KG1 (cell line): ENCODE measurements around the gene CARD14.
"Not testable (repeated sequence)": the region's sequence is repeated elsewhere in the genome, so short reads cannot be mapped to it uniquely, and the experiment has no call there.

ENCODE experiments used
- DNase-seq: peaks from one replicate; lab custom pipeline; 2025; lab: John Stamatoyannopoulos, UW

CARD14 gene

DNA sequence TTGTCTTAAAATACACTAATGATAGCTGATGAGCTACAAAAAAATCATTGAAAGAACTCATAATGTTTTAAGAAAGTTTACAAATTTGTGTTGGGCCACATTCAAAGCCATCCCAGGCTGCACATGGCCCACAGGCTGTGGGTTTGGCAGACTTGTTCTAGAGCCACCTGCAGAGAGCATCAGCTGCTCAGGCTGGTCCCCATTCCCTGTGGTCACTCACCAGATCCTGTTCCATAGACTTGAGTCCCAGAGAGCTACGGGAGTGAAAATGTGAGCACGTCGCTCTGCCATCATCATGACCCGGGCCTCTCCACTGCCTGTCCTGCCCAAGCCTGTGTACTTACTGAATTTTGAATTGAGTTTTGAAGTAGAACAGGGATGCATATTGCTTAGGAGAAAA lies 57.3 kb downstream of the CARD14 start:
- no peak for DNase-seq

DNA sequence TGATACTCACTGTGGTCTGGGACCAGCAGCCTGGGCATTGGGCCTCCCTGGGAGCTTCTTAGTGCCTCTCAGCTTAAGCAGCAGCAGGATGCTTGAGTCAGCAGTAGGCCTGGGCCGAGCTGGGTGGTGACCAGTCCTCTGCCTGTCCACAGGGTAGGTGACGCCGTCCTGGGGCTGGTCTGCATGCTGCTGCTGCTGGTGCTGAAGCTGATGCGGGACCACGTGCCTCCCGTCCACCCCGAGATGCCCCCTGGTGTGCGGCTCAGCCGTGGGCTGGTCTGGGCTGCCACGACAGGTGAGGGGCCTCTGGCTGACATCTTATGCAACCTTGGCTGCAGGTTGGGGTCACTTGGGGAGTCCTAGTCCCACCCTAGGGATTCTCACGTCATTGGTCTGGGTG lies 57.8 kb downstream of the CARD14 start:
- DNase-seq = no peak

DNA sequence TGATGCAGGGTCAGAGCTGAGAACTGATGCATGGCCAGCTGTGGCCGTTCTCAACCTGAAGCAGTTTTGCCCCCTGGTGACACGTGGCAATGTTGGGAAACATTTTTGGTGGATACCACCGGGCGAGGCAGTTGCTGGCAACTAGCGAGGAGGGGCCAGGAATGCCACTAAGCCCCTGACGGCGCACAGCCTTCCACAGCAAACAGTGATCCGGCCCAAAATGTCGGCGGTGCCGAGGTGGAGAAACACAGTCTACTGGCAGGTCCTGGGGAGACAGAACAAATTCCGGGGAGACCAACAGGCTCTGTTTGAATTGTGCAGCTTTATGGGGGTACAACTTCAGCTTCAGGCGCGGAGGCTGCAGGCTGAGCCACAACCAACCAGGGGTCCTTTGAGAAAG lies 58.6 kb downstream of the CARD14 start:
- no peak for DNase-seq

DNA sequence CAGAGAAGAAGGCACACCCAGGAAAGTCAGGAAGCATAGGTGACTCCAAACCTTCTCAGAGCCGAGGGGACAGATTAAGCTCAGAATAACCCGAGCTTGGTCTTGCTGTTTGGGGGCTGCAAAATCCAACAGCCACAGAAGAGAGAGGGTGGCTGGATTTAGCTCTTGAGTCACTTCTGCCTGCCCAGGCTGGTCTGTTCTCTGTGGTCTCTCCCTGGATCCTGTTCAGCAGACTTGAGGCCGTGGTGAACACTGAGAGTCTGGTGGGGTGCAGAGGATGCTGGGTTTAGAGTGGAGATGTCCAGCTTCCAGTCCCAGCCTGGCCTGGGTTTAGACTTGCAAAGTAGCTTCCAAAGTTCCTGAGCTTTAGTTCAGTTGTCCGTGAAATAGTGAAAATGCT lies 59.2 kb downstream of the CARD14 start:
- DNase-seq = no peak

DNA sequence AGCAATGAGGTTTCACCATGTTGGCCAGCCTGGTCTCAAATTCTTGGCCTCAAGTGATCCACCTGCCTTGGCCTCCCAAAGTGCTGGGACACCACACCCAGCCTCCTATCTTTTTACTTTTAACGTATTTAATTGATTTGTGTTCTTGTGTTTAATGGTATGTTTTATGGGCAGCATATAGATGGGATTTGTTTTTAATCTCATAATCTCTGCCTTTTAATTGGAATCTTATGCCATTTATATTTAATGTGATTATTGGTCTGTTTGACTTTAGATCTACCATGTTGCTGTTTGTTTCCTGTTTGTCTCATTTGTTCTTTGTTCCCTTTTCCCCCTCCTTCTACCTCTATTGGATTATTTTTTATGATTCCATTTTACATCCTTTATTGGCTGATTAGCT lies 62.6 kb downstream of the CARD14 start:
- no peak for DNase-seq

DNA sequence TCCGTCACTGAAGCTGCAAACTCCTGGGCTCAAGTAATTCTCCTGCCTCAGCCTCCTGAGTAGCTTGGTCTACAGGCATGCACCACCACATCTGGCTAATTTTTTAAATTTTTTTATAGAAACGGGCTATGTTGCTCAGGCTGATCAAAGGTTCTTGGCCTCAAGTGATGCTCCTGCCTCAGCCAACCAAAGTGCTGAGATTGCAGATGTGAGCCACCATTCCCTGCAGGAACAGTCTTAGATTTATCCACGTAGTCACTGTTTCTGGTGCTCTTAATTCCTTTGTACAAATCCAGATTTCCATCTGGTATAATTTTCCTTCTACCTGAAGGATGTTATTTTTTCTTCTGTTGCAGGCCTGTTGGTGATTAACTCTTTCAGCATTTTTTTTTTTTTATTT lies 63.4 kb downstream of the CARD14 start:
- DNase-seq = no peak

DNA sequence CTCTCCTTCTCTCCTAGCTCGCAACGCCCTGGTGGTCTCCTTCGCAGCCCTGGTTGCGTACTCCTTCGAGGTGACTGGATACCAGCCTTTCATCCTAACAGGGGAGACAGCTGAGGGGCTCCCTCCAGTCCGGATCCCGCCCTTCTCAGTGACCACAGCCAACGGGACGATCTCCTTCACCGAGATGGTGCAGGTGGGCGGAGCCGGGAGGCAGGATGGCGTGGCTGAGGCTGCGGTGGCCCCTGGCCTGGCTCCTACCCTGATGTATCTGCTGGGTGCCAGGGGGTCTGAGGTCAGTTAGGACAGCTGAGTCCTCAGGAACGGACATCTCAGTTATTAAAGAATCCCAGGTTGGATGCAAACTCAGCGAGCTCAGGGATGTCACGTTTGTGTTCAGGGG lies 67.1 kb downstream of the CARD14 start:
- DNase-seq = no peak

DNA sequence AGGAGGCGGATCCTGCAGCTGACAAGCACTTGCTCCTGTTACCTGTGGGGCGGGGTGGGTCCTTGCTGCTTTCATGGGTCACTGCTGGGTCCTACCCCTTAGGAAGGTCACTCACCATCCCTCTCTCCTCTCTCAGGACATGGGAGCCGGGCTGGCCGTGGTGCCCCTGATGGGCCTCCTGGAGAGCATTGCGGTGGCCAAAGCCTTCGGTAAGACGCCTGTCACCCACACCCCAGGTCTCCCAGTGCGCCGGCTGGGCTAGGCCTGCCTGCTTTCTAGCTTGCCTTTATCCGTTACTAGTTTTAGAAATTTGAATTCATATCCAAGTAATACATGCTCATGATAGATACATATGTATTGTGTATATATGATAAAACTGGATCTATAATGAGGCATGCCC lies 67.6 kb downstream of the CARD14 start:
- no peak for DNase-seq

DNA sequence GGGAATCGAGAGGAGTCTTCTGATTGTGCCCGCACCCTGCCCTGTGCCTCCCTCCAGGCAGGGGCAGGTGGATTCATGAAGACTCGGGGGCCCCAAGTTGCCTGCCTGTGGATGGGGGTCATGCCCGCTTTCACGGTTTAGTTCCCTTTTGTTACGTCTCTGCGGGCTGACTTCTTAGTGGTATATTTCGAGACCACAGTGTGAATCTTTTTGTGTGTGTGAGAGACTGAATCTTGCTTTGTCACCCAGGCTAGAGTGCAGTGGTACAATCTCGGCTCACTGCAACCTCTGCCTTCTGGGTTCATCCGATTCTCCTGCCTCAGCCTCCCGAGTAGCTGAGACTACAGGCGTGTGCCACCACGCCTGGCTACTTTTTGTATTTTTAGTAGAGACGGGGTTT lies 72.7 kb downstream of the CARD14 start:
- DNase-seq = no peak

DNA sequence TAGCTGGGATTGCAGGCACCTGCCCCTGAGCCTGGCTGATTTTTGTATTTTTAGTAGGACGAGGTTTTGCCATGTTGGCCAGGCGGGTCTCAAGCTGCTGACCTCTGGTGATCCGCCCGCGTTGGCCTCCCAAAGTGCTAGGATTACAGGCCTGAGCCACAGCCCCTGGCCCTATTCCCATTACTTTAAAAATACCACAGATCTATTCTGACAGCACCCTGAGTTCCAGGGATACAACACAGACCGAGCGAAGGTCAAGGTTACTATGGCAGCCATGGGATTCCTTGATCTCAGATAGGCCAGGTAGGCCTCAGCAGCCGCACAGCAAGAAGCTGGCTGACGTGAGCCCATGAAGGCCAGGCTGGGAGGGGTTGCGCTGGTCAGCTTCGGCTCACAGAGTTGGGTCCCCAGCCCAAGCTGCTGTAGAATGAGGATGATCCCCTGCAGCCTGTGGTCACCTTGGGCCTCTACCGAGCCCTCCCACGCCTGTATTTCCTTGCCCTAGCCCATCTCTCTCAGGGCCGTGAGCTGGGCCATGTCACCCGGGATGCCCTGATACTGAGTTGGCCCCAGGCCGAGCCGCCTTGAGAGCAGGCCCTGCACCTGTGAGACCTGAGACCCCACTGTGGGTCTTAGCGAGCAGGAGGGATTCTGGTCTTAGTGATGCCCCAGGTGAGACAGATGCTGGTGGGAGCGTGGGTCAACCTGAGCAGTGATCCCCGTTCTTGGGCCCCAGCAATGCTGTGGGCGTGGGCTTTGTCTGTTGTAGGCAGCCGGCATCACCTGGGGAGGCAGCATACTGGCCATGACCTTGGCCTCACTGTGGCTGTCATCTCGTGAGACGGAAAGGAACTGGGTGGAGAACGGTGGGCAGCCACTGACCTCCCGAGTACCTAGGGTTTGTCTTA lies 74.0 kb downstream of the CARD14 start:
- DNase-seq = no peak

DNA sequence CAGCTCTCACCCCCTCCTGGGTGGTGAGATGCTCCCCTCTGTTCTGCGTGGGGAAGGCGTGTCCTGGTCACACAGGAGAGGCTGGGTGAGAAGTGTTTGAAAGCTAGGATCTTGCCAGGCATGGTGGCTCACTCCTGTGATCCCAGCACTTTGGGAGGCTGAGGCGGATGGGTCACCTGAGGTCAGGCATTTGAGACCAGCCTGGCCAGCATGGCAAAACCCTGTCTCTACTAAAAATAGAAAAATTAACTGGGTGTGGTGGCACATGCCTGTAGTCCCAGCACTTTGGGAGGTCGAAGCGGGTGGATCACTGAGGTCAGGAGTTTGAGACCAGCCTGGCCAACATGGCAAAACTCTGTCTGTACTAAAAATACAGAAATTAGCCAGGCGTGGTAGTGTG lies 74.6 kb downstream of the CARD14 start:
- not testable (repeated sequence) for DNase-seq

DNA sequence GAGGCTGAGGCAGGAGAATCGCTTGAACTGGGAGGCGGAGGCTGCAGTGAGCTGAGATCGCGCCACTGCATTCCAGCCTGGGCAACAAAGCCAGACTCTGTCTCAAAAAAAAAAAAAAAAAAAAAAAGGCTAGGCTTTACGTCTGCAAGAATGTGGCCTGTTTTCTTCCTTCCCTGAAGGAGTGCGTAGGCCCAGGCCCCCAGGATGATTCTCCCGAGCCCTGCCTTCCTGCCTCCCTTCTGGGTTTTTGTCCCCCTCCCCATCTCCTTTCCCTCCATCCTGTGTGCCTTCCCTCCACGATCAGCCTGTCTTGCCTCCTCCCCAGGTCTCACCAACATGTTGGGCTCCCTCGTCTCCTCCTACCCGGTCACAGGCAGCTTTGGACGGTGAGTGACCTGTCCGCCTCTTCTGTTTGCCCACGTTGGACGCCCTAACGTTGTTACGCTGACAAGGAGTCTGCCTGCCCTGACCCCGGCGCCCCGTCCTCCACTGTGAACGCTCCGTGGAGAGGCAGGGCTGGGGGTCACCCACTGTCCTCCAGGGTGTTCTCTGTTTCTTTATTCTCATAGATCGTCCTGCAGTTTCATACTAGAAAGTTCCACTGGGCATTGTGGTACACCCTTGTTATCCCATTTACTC lies 75.2 kb downstream of the CARD14 start:
- DNase-seq = no peak

DNA sequence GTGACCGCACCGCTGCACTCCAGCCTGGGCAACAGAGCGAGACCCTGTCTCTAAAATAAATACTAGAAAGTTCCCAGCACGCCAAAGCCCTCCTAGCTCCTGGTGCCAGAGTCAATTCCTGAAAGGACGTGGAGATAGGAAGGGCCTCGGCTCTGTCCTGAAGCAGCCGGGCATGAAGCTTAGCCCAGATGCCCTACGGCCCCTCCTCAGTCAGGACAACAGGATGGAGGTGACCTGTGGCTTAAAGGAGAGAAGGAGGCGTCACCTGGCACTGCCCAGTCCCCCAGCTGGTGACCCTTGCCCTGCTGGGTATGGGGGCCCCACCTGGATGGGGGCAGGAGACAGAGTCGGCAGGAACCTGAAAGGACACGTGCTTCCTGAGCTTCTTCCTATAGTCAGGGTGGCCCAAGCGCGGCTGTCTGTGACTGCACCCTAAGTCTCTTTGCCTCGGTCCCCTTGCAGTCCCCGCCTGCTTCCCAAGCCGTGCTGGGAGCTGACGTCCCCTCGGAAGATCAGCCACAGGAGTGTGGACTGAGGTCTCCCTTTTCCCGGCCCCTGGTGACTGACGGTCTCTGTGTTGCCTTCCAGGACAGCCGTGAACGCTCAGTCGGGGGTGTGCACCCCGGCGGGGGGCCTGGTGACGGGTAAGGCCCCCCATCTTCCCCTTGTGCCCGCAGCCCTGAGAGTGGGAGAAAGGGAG lies 75.9 kb downstream of the CARD14 start:
- no peak for DNase-seq

DNA sequence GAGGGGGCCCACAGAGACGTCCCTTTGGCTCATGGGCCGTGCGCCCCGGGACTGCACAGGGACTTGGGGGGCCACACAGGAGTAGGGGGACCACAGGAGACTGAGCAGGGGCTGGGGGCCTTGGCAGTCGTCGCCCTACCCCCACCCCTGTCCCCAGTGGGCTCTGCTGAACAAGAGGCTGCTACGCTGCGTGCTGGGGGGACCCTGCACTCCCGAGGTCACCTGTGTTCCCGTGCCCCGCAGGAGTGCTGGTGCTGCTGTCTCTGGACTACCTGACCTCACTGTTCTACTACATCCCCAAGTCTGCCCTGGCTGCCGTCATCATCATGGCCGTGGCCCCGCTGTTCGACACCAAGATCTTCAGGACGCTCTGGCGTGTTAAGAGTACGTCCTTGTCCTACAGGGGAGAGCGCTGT lies 76.4 kb downstream of the CARD14 start:
- no peak for DNase-seq

DNA sequence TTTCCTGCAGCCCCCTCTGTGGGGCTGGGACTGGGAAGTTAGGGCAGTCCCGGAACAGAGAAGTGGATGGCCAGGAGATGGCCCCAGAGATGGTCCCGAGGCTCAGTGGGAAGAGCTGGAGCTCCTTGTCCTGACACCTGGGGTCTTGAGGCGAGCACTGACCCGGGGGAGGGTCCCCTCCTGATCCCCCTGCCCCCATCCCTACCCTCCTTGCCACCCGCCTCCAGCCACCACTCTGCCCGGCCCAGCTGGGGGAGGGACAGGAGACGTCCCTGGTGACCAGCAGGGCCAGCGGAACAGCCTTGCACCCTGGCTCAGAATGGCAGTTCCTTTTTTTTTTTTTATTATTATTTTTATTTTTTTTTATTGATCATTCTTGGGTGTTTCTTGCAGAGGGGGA lies 76.9 kb downstream of the CARD14 start:
- no peak for DNase-seq

DNA sequence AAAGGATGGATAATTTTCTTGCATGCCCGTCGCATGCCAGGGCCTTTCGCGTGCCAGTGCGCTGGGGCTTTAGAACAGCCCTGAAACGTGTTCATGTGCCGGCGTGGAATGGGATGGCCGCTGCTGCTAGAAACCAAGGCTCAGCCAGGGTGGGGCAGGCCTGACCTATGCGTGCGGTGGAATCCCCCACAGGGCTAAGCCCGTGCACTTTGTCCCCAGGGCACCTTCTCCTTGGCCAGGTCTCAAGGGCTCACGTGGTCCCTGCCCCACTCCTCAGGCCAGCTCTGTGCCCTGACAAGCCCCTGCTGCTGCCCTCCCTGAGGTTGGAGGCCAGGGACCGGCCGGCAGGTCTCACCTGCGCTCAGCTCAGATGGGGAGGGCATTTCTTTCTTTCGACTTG lies 77.7 kb downstream of the CARD14 start:
- DNase-seq = no peak

DNA sequence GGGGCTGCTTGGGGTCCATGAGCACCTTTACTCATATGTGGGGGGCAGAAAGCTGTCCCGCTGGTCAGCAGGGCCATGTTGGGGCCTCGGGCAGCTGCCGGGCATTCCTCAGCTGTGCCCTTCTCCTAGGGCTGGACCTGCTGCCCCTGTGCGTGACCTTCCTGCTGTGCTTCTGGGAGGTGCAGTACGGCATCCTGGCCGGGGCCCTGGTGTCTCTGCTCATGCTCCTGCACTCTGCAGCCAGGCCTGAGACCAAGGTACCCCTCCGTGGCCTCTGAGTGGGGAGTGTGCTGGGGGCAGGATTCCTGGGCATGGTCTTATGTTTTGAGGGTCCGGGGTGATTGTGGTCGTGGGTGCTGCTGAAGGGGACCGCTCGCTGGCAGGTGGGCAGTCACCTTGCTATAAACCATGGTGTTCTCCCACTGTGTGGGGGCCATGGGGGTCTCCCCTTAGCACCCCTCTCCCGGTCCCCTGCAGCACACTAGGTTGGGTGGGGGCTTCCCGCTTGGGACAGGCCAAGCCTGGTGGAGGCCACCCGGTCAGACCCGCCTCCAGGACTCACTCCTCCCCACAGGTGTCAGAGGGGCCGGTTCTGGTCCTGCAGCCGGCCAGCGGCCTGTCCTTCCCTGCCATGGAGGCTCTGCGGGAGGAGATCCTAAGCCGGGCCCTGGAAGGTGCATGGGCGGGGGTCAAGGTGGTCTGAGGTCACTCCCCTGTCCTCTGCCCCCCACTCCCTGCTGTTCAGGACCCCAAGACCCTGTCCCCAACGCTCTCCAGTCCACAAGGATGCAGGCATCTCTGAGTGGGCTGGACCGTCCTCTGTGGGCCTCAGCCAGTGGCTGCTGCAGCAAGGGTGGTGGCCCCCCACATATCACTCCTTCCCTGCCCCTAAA lies 78.4 kb downstream of the CARD14 start:
- DNase-seq = no peak

DNA sequence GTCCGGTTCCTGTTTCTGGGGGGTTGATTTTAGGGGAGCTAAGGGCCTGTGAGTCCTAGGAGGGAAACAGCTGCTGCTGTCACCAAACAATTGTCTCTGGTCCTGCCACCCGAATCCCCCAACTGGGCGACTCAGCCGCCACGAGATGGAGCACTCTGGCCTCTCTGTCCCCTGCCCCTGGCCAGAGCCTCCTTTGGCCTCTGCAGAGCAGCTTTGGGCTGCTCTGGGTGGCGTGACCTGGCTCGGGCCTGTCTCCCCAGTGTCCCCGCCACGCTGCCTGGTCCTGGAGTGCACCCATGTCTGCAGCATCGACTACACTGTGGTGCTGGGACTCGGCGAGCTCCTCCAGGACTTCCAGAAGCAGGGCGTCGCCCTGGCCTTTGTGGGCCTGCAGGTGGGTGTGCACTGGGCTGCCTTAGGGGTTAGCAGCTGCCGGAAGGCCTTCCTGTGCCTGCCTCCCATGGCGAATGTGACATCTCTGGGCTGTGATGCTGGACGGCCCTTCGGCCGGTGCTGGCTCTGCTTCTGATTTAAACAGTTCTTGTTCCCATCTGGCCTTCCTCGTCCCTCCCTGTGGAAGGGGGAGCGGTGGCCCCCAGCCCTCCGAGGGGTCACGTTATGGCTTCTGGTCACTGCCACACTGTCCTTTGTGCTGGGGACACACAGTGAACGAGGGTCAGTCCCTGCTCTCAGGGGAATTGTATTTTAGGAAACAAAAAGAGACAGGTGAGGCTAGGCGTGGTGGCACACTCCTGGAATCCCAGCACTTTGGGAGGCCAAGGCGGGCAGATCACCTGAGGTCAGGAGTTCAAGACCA lies 79.3 kb downstream of the CARD14 start:
- DNase-seq = no peak

DNA sequence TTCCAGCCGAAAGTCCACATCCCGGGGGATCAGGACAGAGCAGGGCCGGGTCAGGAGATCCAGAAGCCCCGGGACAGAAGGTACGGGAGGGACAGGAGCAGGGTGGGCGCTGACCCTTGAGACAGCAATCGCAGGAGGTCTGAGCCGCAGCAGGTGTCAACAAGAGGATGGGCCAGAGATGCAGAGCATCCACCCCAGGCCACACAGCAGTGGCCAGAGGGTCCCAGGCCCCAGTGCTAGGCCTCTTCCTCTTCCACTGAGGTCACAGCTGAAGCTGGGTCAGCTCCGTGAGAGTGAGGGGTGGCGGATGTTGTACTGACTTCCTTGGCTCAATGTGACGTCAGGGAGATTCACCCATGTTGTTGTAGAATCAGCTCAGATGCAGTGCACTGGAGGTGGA lies 82.1 kb downstream of the CARD14 start:
- DNase-seq = no peak

DNA sequence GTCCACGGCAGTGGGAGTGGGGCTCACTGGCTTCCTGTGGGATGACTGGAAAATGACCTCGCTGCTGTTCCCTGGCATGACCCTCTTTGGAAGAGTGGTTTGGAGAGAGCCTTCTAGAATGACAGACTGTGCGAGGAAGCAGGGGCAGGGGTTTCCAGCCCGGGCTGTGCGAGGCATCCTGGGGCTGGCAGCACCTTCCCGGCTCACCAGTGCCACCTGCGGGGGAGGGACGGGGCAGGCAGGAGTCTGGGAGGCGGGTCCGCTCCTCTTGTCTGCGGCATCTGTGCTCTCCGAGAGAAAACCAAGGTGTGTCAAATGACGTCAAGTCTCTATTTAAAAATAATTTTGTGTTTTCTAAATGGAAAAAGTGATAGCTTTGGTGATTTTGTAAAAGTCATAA lies 83.0 kb downstream of the CARD14 start:
- peak; percentile 9 for DNase-seq
